ENCODE data around the gene NIM1K.

GRCh38 chr5:43209060-43209459, 17.0 kb downstream of the NIM1K start:
- no peak for TF ChIP-seq GABPA (IDR thresholded peaks at IDR 0.05; ENCODE audit: low read depth, low read length)
- no peak for TF ChIP-seq GABPA (CRISPR knock-in tag; IDR thresholded peaks at IDR 0.05; ENCODE audit: low read depth)
- TF ChIP-seq EZH2 (conservative IDR thresholded peaks at IDR 0.05; ENCODE audit: low read depth, low read length) = no peak
- TF ChIP-seq MEIS1 (CRISPR knock-in tag; IDR thresholded peaks at IDR 0.05; ENCODE audit: borderline replicate concordance) = no peak
- TF ChIP-seq CTCF (CRISPR knock-in tag; IDR thresholded peaks at IDR 0.05) = no peak
- TF ChIP-seq, protein P1, sequence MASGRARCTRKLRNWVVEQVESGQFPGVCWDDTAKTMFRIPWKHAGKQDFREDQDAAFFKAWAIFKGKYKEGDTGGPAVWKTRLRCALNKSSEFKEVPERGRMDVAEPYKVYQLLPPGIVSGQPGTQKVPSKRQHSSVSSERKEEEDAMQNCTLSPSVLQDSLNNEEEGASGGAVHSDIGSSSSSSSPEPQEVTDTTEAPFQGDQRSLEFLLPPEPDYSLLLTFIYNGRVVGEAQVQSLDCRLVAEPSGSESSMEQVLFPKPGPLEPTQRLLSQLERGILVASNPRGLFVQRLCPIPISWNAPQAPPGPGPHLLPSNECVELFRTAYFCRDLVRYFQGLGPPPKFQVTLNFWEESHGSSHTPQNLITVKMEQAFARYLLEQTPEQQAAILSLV (CRISPR knock-in tag; IDR thresholded peaks at IDR 0.05; ENCODE audit: borderline replicate concordance) = no peak
- no peak for TF ChIP-seq RXRA (CRISPR knock-in tag; IDR thresholded peaks at IDR 0.05)
- no peak for TF ChIP-seq KMT2B (CRISPR knock-in tag; IDR thresholded peaks at IDR 0.05)
- TF ChIP-seq ZNF326 (CRISPR knock-in tag; IDR thresholded peaks at IDR 0.05; ENCODE audit: borderline replicate concordance) = no peak
- TF ChIP-seq, protein P2, sequence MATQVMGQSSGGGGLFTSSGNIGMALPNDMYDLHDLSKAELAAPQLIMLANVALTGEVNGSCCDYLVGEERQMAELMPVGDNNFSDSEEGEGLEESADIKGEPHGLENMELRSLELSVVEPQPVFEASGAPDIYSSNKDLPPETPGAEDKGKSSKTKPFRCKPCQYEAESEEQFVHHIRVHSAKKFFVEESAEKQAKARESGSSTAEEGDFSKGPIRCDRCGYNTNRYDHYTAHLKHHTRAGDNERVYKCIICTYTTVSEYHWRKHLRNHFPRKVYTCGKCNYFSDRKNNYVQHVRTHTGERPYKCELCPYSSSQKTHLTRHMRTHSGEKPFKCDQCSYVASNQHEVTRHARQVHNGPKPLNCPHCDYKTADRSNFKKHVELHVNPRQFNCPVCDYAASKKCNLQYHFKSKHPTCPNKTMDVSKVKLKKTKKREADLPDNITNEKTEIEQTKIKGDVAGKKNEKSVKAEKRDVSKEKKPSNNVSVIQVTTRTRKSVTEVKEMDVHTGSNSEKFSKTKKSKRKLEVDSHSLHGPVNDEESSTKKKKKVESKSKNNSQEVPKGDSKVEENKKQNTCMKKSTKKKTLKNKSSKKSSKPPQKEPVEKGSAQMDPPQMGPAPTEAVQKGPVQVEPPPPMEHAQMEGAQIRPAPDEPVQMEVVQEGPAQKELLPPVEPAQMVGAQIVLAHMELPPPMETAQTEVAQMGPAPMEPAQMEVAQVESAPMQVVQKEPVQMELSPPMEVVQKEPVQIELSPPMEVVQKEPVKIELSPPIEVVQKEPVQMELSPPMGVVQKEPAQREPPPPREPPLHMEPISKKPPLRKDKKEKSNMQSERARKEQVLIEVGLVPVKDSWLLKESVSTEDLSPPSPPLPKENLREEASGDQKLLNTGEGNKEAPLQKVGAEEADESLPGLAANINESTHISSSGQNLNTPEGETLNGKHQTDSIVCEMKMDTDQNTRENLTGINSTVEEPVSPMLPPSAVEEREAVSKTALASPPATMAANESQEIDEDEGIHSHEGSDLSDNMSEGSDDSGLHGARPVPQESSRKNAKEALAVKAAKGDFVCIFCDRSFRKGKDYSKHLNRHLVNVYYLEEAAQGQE (IDR thresholded peaks at IDR 0.05; ENCODE audit: borderline replicate concordance in 1 of 2, low read depth in 1 of 2, low read length in 2 of 2) = no peak
